H1 (cell line): Measurements from ENCODE around the gene MAGI2. TPM values are rescaled to one million over a fixed set of nuclear protein-coding genes. Genes with fewer than 3 reads are reported as not detected.

Experiments used
- CTCF ChIA-PET: fragments of 300-600 bp; sonication (Branson Sonifier 250); formaldehyde crosslinking; loops from one replicate; lab custom pipeline; 2021; ENCODE audit not compliant: partially characterized antibody; lab: Charles Lee
- POLR2A ChIA-PET: fragments of 300-600 bp; sonication (Branson Sonifier 250); formaldehyde crosslinking; loops from one replicate; lab custom pipeline; 2021; ENCODE audit warnings: inconsistent platforms; ENCODE audit not compliant: partially characterized antibody; lab: Charles Lee
- DNase-seq, 2 experiments: peaks; one replicate each; pipeline versions ENCODE4 v3.0.0 to v3.0.0-alpha.2; 2010 to 2022; ENCODE audit warnings: low spot score in 2 of 2, low read depth in 1 of 2, mixed read lengths in 1 of 2
- FAIRE-seq: peaks from 2 replicates; lab custom pipeline; 2011; peaks lifted over from hg19 to GRCh38; lab: Jason Lieb, UNC
- H2AFZ ChIP-seq: 2 replicates; pipeline ENCODE4 v1.8.1; 2012; ENCODE audit warnings: low read length, inconsistent platforms
- H2AK5ac ChIP-seq: 2 replicates; pipeline ENCODE4 v1.6.1; 2013; ENCODE audit warnings: low read depth, low read length
- H2BK120ac ChIP-seq: replicated peaks from 2 replicates; pipeline ENCODE3; 2013; ENCODE audit warnings: low read depth, low read length, inconsistent platforms
- H2BK12ac ChIP-seq: 2 replicates; pipeline ENCODE4 v1.6.1; 2013; ENCODE audit warnings: low read depth, low read length
- H2BK15ac ChIP-seq: 2 replicates; pipeline ENCODE4 v1.6.1; 2013; ENCODE audit warnings: low read length
- H2BK20ac ChIP-seq: 2 replicates; pipeline ENCODE4 v1.6.1; 2013; ENCODE audit warnings: low read length
- H2BK5ac ChIP-seq: 2 replicates; pipeline ENCODE4 v1.6.1; 2013; ENCODE audit warnings: low read depth, low read length
- H3K14ac ChIP-seq: 2 replicates; pipeline ENCODE4 v1.6.1; 2013; ENCODE audit warnings: inconsistent platforms; ENCODE audit not compliant: insufficient read length
- H3K18ac ChIP-seq: 2 replicates; pipeline ENCODE4 v1.6.1; 2013; ENCODE audit warnings: low read length; ENCODE audit errors: extremely low read depth
- H3K23ac ChIP-seq: 2 replicates; pipeline ENCODE4 v1.6.1; 2013; ENCODE audit warnings: inconsistent platforms; ENCODE audit not compliant: insufficient read length
- H3K23me2 ChIP-seq: 2 replicates; pipeline ENCODE4 v1.6.1; 2013; ENCODE audit warnings: low read depth, low read length
- H3K27ac ChIP-seq: 2 replicates; pipeline ENCODE4 v1.6.1; 2011; ENCODE audit warnings: low read depth, low read length, inconsistent platforms
- H3K27me3 ChIP-seq, 4 experiments: replicated peaks in 1 of 4; 1 replicate in 1 of 4; 2 replicates in 3 of 4; pipeline versions ENCODE4 v1.6.1 to v1.8.1; 2011 to 2013; ENCODE audit warnings: low read length in 3 of 4, mild to moderate bottlenecking in 3 of 4, inconsistent platforms in 2 of 4, mixed read lengths in 2 of 4, moderate library complexity in 1 of 4; ENCODE audit not compliant: control insufficient read depth in 3 of 4, insufficient read depth in 3 of 4; ENCODE audit errors: extremely low read depth in 1 of 4
- H3K36me3 ChIP-seq, 4 experiments: 2 replicates each; pipeline versions ENCODE4 v1.6.1 to v1.8.1; 2011 to 2013; ENCODE audit warnings: mild to moderate bottlenecking in 4 of 4, low read length in 3 of 4, moderate library complexity in 2 of 4, control low read depth in 1 of 4, inconsistent platforms in 1 of 4; ENCODE audit not compliant: insufficient read depth in 4 of 4, control insufficient read depth in 2 of 4
- H3K4ac ChIP-seq: replicated peaks from 2 replicates; pipeline ENCODE3; 2013; ENCODE audit warnings: low read length, low read depth, mixed read lengths, inconsistent platforms; ENCODE audit not compliant: insufficient read length
- H3K4me1 ChIP-seq, 4 experiments: replicated peaks in 1 of 4; 1 replicate in 1 of 4; 2 replicates in 3 of 4; pipeline versions ENCODE4 v1.6.1 to v1.8.1; 2011 to 2013; ENCODE audit warnings: low read length in 3 of 4, inconsistent platforms in 2 of 4, mixed read lengths in 1 of 4; ENCODE audit not compliant: insufficient read depth in 4 of 4, control insufficient read depth in 3 of 4
- H3K4me2 ChIP-seq, 2 experiments: 2 replicates each; pipeline versions ENCODE4 v1.6.1 to v1.8.1; 2011 to 2013; ENCODE audit warnings: low read depth in 2 of 2, low read length in 2 of 2, control low read depth in 1 of 2, inconsistent platforms in 1 of 2, mild to moderate bottlenecking in 1 of 2; ENCODE audit not compliant: insufficient read depth in 1 of 2
- H3K4me3 ChIP-seq, 4 experiments: fragments of 200-600, 300-600 bp in 1 of 4; sonication (generic), shearing (Covaris generic), sonication (Bioruptor Twin) in 1 of 4; 2 replicates each; pipeline versions ENCODE4 v1.5.1 to v1.8.1; 2011 to 2016; ENCODE audit warnings: low read length in 4 of 4, low read depth in 3 of 4, control low read depth in 2 of 4, inconsistent platforms in 2 of 4, mild to moderate bottlenecking in 2 of 4, mixed read lengths in 1 of 4, moderate library complexity in 1 of 4; ENCODE audit not compliant: insufficient read depth in 2 of 4; ENCODE audit errors: extremely low read depth in 1 of 4
- H3K56ac ChIP-seq: replicated peaks from 2 replicates; pipeline ENCODE3; 2013; ENCODE audit warnings: low read depth, mild to moderate bottlenecking, mixed read lengths, low read length, inconsistent platforms; ENCODE audit not compliant: insufficient read length
- H3K79me1 ChIP-seq: 2 replicates; pipeline ENCODE4 v1.6.1; 2013; ENCODE audit warnings: low read depth, low read length, control low read depth
- H3K79me2 ChIP-seq, 2 experiments: 2 replicates each; pipeline versions ENCODE4 v1.6.1 to v1.8.1; 2012 to 2013; ENCODE audit warnings: low read length in 2 of 2, mild to moderate bottlenecking in 2 of 2, inconsistent platforms in 1 of 2; ENCODE audit not compliant: insufficient read depth in 2 of 2, control insufficient read depth in 1 of 2
- H3K9ac ChIP-seq, 4 experiments: replicated peaks in 1 of 4; 1 replicate in 1 of 4; 2 replicates in 3 of 4; pipeline versions ENCODE4 v1.6.1 to v1.8.1; 2011 to 2013; ENCODE audit warnings: low read depth in 3 of 4, low read length in 3 of 4, control low read depth in 2 of 4, mild to moderate bottlenecking in 2 of 4, moderate library complexity in 2 of 4, inconsistent platforms in 1 of 4; ENCODE audit errors: extremely low read depth in 1 of 4
- H3K9me3 ChIP-seq, 2 experiments: 2 replicates each; pipeline versions ENCODE4 v1.6.1 to v1.8.1; 2012 to 2013; ENCODE audit warnings: mild to moderate bottlenecking in 2 of 2, moderate library complexity in 2 of 2, control low read depth in 1 of 2, inconsistent platforms in 1 of 2, low read depth in 1 of 2, low read length in 1 of 2, mixed read lengths in 1 of 2; ENCODE audit not compliant: insufficient read depth in 2 of 2
- H4K20me1 ChIP-seq, 2 experiments: replicated peaks in 1 of 2; 2 replicates each; pipeline versions ENCODE3 to v1.8.1; 2011 to 2013; ENCODE audit warnings: inconsistent platforms in 2 of 2, low read length in 2 of 2, mild to moderate bottlenecking in 1 of 2; ENCODE audit not compliant: insufficient read depth in 2 of 2, control insufficient read depth in 1 of 2
- H4K5ac ChIP-seq: 2 replicates; pipeline ENCODE4 v1.6.1; 2013; ENCODE audit warnings: low read length, low read depth, mixed read lengths, inconsistent platforms; ENCODE audit not compliant: insufficient read length
- H4K8ac ChIP-seq: 2 replicates; pipeline ENCODE4 v1.8.0; 2013; ENCODE audit warnings: mild to moderate bottlenecking, moderate library complexity, low read length, inconsistent platforms; ENCODE audit not compliant: insufficient read depth; ENCODE audit errors: extremely low read depth
- H4K91ac ChIP-seq: replicated peaks from 2 replicates; pipeline ENCODE3; 2013; ENCODE audit warnings: low read length, mixed read lengths, inconsistent platforms; ENCODE audit not compliant: insufficient read length
- CTCF ChIP-seq, 3 experiments: IDR thresholded peaks; 1 replicate in 2 of 3; 2 replicates in 1 of 3; pipeline versions ENCODE4 v1.5.1 to v1.6.1; 2011; ENCODE audit warnings: low read length in 3 of 3, mild to moderate bottlenecking in 3 of 3, inconsistent platforms in 2 of 3, low read depth in 1 of 3, moderate library complexity in 1 of 3; ENCODE audit not compliant: insufficient read depth in 1 of 3; ENCODE audit errors: control extremely low read depth in 1 of 3
- FOSL1 ChIP-seq: IDR thresholded peaks from 2 replicates; pipeline ENCODE4 v1.6.1; 2011; ENCODE audit warnings: mild to moderate bottlenecking, low read depth, low read length, moderate library complexity; ENCODE audit not compliant: insufficient read depth
- SP2 ChIP-seq: IDR thresholded peaks from 2 replicates; pipeline ENCODE4 v1.6.1; 2012; ENCODE audit warnings: mild to moderate bottlenecking, low read length, inconsistent platforms
- WGBS, 2 experiments: shearing (Covaris generic) in 1 of 2; methylation state at CpG; one replicate each; pipeline versions ENCODE4 v1.1.6 to v1.1.7; 2013 to 2015; ENCODE audit warnings: low lambda C conversion rate in 2 of 2, mixed read lengths in 2 of 2, inconsistent platforms in 1 of 2, low coverage in 1 of 2, missing lambda C conversion rate in 1 of 2; ENCODE audit not compliant: insufficient replicate concordance in 2 of 2, insufficient coverage in 1 of 2, insufficient read length in 1 of 2; ENCODE audit errors: extremely low coverage in 1 of 2, missing lambda C conversion rate in 1 of 2; 5-methylcytosine and 5-hydroxymethylcytosine counted together
- polyA plus RNA-seq, 7 experiments: library from polyadenylated mRNA; depleted of rRNA in 3 of 7; stranded (reverse) in 5 of 7; unstranded in 2 of 7; fragments of >200 nt in 5 of 7; fragments of 200-250 nt in 2 of 7; gene quantifications; 1 replicate in 5 of 7; 2 replicates in 1 of 7; 4 replicates in 1 of 7; pipeline versions ENCODE4 v1.2.1 to v1.2.3, GENCODE V29; 2011 to 2013; ENCODE audit warnings: missing spikeins in 2 of 7, mixed read lengths in 2 of 7
- total RNA-seq: library from RNA; stranded (reverse); fragmentation: NEBNext Ultra II Directional; extraction: Animal tissue kit (Norgen Biotek cat#: 25700); gene quantifications from 2 replicates; pipeline ENCODE4 v1.2.1, GENCODE V29; 2021

Gene MAGI2
- total and polyA plus RNA-seq, 2 of the 8 experiments (the other 6 are each of a cell fraction or from before 2014, with no cell fraction given), result 6.0 to 27.3 TPM

GRCh38 chr7:79199266-79199665 lies 254.2 kb downstream of the MAGI2 start:
- Histone ChIP-seq H3K4ac (no peak overlapping the region), H3K36me3 (no peaks in the 10 kb centered on the region), H3K4me1 (no peaks in the 10 kb centered on the region), H3K9me3 (no peaks in the 10 kb centered on the region), H3K79me2 (no peaks in the 10 kb centered on the region), H3K23ac (no peak overlapping the region), H3K9ac (no peak overlapping the region), H2AFZ (no peak overlapping the region), H3K56ac (no peak overlapping the region), H3K18ac (no peak overlapping the region), H2BK120ac (no peak overlapping the region), H4K8ac (no peak overlapping the region), H2BK5ac (no peak overlapping the region), H4K20me1 (no peaks in the 10 kb centered on the region), H2BK12ac (no peak overlapping the region), H4K5ac (no peak overlapping the region), H3K27ac (no peak overlapping the region), H4K91ac (no peak overlapping the region), H3K23me2 (no peaks in the 10 kb centered on the region), H3K4me3 (no peak overlapping the region), H2BK20ac (no peak overlapping the region), H2BK15ac (no peak overlapping the region), H3K4me2 (no peak overlapping the region), H3K79me1 (no peaks in the 10 kb centered on the region), H3K14ac (no peak overlapping the region), H2AK5ac (no peak overlapping the region), H3K27me3 (no peaks in the 10 kb centered on the region)
- FAIRE-seq (no peak), DNase-seq (no peak)
- WGBS, 2 experiments, result 88% methylated on average over 6 of the region's 6 CpGs; no CpG with 5 or more reads in 1 of the 2 experiments
- TF ChIP-seq SP2 (no peak), FOSL1 (no peak), CTCF (IDR thresholded peaks at IDR 0.05; ENCODE audit: control extremely low read depth in 1 of 3, insufficient read depth in 1 of 3, low read depth in 1 of 3, low read length in 3 of 3) (no peak)
- POLR2A ChIA-PET, result no interaction called here
- CTCF ChIA-PET, result no interaction called here
